ENCODE results near the gene INSL4.

The INSL4 gene

GRCh38 chr9:5231212-5231611 is at the start of gene INSL4:
INSL4 (plus strand) TSS chr9:5231419; CDS start chr9:5231524, 105 bp downstream.
- Mint-ChIP-seq H3K4me1 (ENCODE audit: low read depth) (no peaks in the 10 kb centered on the region), H3K9me3 (no peaks in the 10 kb centered on the region), H3K36me3 (ENCODE audit: low read depth) (no peaks in the 10 kb centered on the region), H3K27ac (no peak within 1 kb of the TSS), H3K27me3 (ENCODE audit: low read depth) (peaks cover 20% of the 10 kb centered on the region), H3K4me3 (no peak within 1 kb of the TSS)

DNA sequence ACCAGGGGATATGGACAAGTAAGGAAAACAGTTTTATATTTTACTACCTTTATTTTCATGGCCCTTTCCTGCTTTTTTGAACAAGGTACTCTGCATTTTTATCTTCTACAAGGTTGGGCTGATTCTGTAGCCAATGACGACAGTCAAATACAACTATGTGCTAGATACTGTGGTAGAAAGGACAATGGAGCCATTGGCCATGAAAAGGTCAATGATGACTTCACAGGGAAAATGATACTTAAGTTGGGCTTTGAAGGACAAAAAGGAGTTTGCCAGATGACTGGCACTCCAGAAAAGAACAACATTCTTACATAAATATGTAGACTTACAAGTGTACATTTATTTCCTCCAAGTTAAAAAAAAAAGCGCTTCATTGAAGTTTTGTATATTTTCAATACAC is 46.4 kb upstream of the INSL4 start:
- Mint-ChIP-seq H3K4me1 (ENCODE audit: low read depth) (peaks cover 13% of the 10 kb centered on the region), H3K4me3 (no peak overlapping the region), H3K27me3 (ENCODE audit: low read depth) (no peaks in the 10 kb centered on the region), H3K27ac (no peak overlapping the region), H3K36me3 (ENCODE audit: low read depth) (no peaks in the 10 kb centered on the region), H3K9me3 (peaks cover under 1% of the 10 kb centered on the region)

- H3K27ac Mint-ChIP-seq, result no peak within 1 kb of the TSS
- no peaks in the 10 kb centered on the region for H3K36me3 Mint-ChIP-seq (ENCODE audit: low read depth)
- H3K4me3 Mint-ChIP-seq, result no peak within 1 kb of the TSS
- H3K4me1 Mint-ChIP-seq (ENCODE audit: low read depth), result peaks cover 13% of the 10 kb centered on the region
- H3K9me3 Mint-ChIP-seq, result no peaks in the 10 kb centered on the region
- no peaks in the 10 kb centered on the region for H3K27me3 Mint-ChIP-seq (ENCODE audit: low read depth)
Measured at GRCh38 chr9:5185220-5185840, 45.9 kb upstream of the INSL4 start, which contains the start of gene INSL6. INSL6 (minus strand) TSS chr9:5185639; CDS start chr9:5185602, 37 bp downstream.

- Mint-ChIP-seq H3K27me3 (ENCODE audit: low read depth) (no peaks in the 10 kb centered on the region), H3K4me3 (no peak overlapping the region), H3K9me3 (no peaks in the 10 kb centered on the region), H3K36me3 (ENCODE audit: low read depth) (no peaks in the 10 kb centered on the region), H3K27ac (peak overlapping the region; percentile 26), H3K4me1 (ENCODE audit: low read depth) (peaks cover 13% of the 10 kb centered on the region)
Measured at GRCh38 chr9:5186416-5187169, 44.6 kb upstream of the INSL4 start.

DNA sequence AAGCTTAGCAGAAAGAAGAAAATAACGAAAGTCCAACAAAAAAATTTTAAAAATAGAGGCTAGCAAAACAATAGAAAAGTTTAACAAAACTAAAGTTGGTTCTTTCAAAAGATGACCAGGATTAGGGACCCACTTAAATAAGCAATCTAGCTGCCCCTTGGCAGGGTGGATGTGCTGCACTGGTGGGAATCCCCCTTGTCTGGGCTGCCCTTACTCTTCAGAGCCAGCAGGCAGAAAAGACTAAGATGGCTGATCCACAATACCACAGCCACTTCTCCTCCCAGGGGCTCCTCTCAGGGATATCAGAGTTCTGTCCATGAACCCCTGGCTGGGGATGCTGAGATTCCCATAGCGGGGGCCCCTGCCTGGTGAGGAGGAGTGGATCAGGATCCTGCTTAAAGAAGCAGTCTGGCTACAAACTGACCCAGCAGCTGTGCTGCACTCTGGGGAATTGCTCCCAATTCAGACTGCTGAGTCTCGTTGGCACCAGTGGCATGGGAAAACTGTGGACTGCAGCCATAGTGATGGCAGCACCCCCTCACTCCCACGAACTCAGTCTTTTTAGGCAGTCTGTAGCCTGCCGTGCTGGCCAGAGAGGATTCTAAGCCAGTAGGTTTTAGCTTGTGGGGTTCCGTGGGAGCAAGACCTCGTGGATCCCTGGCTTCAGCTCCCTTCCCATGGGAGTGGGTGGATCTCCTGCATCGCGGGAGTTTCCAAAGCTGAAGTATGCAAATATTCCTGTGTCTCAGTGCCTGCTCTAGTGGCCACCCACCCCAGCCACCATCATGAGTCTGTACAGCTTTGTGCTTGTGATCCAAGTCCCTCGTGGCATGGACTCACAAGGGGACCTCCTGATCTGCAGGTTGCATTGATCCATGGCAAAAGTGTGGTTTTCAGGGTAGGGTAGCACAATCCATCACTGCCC is 42.9 kb upstream of the INSL4 start:
- H3K9me3 Mint-ChIP-seq, result no peaks in the 10 kb centered on the region
- no peaks in the 10 kb centered on the region for H3K36me3 Mint-ChIP-seq (ENCODE audit: low read depth)
- peaks cover 11% of the 10 kb centered on the region for H3K4me1 Mint-ChIP-seq (ENCODE audit: low read depth)
- no peak overlapping the region for H3K4me3 Mint-ChIP-seq
- H3K27ac Mint-ChIP-seq, result no peak overlapping the region
- H3K27me3 Mint-ChIP-seq (ENCODE audit: low read depth), result no peaks in the 10 kb centered on the region

- H3K4me3 Mint-ChIP-seq, result no peak overlapping the region
- no peaks in the 10 kb centered on the region for H3K36me3 Mint-ChIP-seq (ENCODE audit: low read depth)
- H3K27ac Mint-ChIP-seq, result no peak overlapping the region
- peaks cover 2% of the 10 kb centered on the region for H3K4me1 Mint-ChIP-seq (ENCODE audit: low read depth)
- H3K27me3 Mint-ChIP-seq (ENCODE audit: low read depth), result peaks cover 11% of the 10 kb centered on the region
- H3K9me3 Mint-ChIP-seq, result no peaks in the 10 kb centered on the region
Measured at GRCh38 chr9:5191985-5192384, 39.2 kb upstream of the INSL4 start.

DNA sequence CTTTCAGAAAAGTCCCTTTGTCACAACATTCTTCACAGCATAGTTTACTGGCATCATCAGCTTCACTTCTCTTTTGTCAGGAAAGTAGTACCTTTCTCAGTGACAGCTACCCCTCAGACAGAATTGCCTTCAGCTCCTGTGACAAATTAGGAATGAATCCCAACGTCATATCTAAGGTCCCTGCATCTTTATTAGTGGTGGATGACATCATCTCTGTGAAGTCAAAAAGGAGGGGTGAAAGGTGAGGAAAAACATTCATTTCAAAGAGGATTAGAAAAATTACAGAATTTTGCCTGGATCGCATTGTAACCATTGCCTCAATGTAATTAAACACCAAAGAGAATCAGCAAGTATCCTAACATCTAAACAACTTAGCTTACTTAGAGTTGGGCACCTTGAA is 37.9 kb upstream of the INSL4 start:
- Mint-ChIP-seq H3K9me3 (no peaks in the 10 kb centered on the region), H3K4me1 (ENCODE audit: low read depth) (no peaks in the 10 kb centered on the region), H3K27me3 (ENCODE audit: low read depth) (peaks cover 17% of the 10 kb centered on the region), H3K27ac (no peak overlapping the region), H3K4me3 (no peak overlapping the region), H3K36me3 (ENCODE audit: low read depth) (no peaks in the 10 kb centered on the region)

- Mint-ChIP-seq H3K36me3 (ENCODE audit: low read depth) (no peaks in the 10 kb centered on the region), H3K4me1 (ENCODE audit: low read depth) (no peaks in the 10 kb centered on the region), H3K9me3 (no peaks in the 10 kb centered on the region), H3K27me3 (ENCODE audit: low read depth) (peaks cover 17% of the 10 kb centered on the region), H3K27ac (no peak overlapping the region), H3K4me3 (no peak overlapping the region)
Measured at GRCh38 chr9:5195463-5195862, 35.8 kb upstream of the INSL4 start.

GRCh38 chr9:5205071-5205470 is 26.1 kb upstream of the INSL4 start:
- Mint-ChIP-seq H3K36me3 (ENCODE audit: low read depth) (peaks cover 4% of the 10 kb centered on the region), H3K4me3 (no peak overlapping the region), H3K27me3 (ENCODE audit: low read depth) (peaks cover 4% of the 10 kb centered on the region), H3K4me1 (ENCODE audit: low read depth) (peaks cover 7% of the 10 kb centered on the region), H3K27ac (no peak overlapping the region), H3K9me3 (peaks cover 13% of the 10 kb centered on the region)

DNA sequence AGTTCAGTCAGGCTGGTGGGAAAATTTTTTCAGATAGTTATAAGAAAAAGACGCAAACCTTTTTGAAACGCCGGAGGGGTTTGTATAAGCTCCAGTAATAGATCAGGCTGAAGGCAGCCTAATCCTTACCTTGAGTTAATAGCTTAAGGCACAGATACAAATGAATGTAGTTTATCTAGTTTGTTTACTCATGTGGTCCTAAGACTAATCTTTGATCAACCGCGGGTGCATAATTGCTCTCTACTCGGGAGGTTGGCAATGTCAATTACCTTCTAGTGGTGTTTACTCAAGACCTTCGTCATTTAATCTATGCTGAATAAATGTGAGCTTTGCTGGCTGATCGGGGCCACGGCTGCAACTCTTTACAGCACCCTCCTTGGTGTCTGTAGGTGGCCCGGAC is 665 bp upstream of the INSL4 start:
- Mint-ChIP-seq H3K4me1 (ENCODE audit: low read depth) (no peaks in the 10 kb centered on the region), H3K9me3 (no peaks in the 10 kb centered on the region), H3K27ac (no peak overlapping the region), H3K27me3 (ENCODE audit: low read depth) (peaks cover 27% of the 10 kb centered on the region), H3K4me3 (no peak overlapping the region), H3K36me3 (ENCODE audit: low read depth) (no peaks in the 10 kb centered on the region)

- peaks cover 3% of the 10 kb centered on the region for H3K9me3 Mint-ChIP-seq
- peaks cover 10% of the 10 kb centered on the region for H3K4me1 Mint-ChIP-seq (ENCODE audit: low read depth)
- no peaks in the 10 kb centered on the region for H3K27me3 Mint-ChIP-seq (ENCODE audit: low read depth)
- H3K27ac Mint-ChIP-seq, result no peak overlapping the region
- no peaks in the 10 kb centered on the region for H3K36me3 Mint-ChIP-seq (ENCODE audit: low read depth)
- no peak overlapping the region for H3K4me3 Mint-ChIP-seq
Measured at GRCh38 chr9:5263351-5264218, 32.4 kb downstream of the INSL4 start.

DNA sequence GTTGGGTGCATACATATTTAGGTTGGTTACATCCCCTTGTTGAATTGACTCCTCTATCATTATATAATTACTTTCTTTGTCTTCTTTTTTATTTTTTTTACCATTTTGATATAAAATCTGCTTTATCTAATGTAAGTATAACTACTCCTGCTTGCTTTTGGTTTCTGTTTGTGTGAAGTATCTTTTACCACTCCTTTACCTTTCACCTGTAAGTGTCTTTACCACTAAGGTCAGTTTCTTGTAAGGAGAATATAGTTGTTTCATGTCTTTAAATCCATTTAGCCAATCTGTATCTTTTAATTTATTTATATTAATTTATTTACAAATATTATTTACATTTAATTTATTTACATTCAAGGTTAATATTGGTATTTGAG is 33.0 kb downstream of the INSL4 start:
- H3K9me3 Mint-ChIP-seq, result peaks cover 3% of the 10 kb centered on the region
- H3K27ac Mint-ChIP-seq, result no peak overlapping the region
- H3K4me3 Mint-ChIP-seq, result no peak overlapping the region
- H3K36me3 Mint-ChIP-seq (ENCODE audit: low read depth), result no peaks in the 10 kb centered on the region
- no peaks in the 10 kb centered on the region for H3K27me3 Mint-ChIP-seq (ENCODE audit: low read depth)
- H3K4me1 Mint-ChIP-seq (ENCODE audit: low read depth), result peaks cover 11% of the 10 kb centered on the region

DNA sequence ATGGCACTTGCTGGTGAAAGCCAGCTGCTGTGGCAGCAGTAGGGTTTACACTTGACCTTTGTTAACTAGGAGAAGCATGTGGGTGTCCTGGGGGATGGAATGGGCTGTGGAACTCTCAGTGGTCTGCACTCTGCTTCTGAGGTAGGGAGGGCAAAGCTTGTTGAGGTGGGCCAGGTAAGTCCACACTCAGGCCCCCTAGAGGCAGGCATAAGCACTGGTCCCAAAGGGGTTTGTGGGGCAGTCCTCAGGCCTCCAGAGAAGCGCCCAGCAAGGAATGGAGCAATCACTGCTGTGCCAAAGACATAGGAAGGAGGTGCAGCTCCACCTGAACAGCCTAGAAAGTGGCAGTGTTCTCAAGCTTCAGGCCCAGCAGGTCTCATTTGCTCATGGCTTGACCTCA is 34.7 kb downstream of the INSL4 start:
- Mint-ChIP-seq H3K36me3 (ENCODE audit: low read depth) (no peaks in the 10 kb centered on the region), H3K9me3 (no peaks in the 10 kb centered on the region), H3K4me1 (ENCODE audit: low read depth) (peaks cover 13% of the 10 kb centered on the region), H3K27me3 (ENCODE audit: low read depth) (no peaks in the 10 kb centered on the region), H3K27ac (no peak overlapping the region), H3K4me3 (no peak overlapping the region)

GRCh38 chr9:5269249-5269715 is 38.1 kb downstream of the INSL4 start:
- Mint-ChIP-seq H3K27ac (no peak overlapping the region), H3K4me1 (ENCODE audit: low read depth) (peaks cover 9% of the 10 kb centered on the region), H3K27me3 (ENCODE audit: low read depth) (peaks cover under 1% of the 10 kb centered on the region), H3K36me3 (ENCODE audit: low read depth) (no peaks in the 10 kb centered on the region), H3K9me3 (no peaks in the 10 kb centered on the region), H3K4me3 (no peak overlapping the region)
